GM19193 (cell line): ENCODE measurements around the gene ZNHIT2.

Experiments used
- POLR2A ChIP-seq: IDR thresholded peaks from 4 replicates; pipeline ENCODE4 v1.6.1; 2011; ENCODE audit not compliant: insufficient read depth, insufficient read length; ENCODE audit errors: extremely low read depth

ZNHIT2 gene

DNA sequence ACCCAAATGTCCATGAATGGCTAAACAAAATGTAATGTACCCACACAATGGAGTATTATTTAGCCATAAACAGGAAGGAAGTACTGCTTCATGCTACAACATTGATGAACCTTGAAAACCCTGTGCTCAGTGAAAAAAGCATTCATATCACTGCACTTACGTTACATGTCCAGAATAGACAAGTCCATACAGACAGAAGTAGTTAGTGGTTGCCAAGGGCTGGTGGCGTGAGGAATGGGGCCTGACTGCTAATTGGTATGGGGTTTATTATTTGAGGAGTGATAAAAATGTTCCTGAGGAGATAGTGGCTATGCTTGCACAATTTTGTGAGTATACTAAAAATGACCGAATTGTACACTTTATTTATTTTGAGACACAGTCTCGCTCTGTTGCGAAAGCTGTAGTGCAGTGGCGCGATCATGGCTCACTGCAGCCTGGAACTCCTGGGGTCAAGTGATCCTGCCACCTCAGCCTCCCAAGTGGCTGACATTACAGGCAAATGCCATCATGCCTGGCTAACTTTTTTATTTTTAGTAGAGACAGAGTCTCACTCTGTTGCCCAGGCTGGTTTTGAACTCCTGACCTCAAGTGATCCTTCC, 24.5 kb upstream of the ZNHIT2 start:
- no peak for TF ChIP-seq POLR2A

DNA sequence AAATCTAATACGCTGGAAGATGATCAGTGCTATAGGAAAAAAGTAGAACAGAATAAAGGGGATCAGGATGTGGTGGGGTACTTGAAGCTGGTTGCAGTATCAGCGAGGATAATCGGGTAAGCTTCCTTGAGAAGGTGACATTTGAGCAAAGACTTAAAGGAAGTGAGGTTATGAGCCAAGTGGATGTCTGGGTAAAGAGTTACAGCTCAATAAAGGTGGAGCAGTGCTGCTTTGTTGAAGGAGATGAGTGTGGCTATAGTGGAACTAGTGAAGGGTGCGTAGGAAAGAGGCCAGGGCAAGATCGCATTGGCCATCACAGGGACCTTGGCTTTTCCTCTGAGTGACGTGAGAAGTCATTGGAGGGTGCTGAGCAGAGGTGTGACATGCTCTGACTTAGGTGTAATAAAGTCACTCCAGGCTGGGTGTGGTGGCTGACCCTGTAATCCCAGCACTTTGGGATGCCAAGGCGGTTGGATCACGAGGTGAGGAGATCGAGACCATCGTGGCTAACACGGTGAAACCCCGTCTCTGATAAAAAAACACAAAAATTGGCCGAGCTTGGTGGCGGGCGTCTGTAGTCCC, 19.1 kb upstream of the ZNHIT2 start:
- TF ChIP-seq POLR2A, result no peak

DNA sequence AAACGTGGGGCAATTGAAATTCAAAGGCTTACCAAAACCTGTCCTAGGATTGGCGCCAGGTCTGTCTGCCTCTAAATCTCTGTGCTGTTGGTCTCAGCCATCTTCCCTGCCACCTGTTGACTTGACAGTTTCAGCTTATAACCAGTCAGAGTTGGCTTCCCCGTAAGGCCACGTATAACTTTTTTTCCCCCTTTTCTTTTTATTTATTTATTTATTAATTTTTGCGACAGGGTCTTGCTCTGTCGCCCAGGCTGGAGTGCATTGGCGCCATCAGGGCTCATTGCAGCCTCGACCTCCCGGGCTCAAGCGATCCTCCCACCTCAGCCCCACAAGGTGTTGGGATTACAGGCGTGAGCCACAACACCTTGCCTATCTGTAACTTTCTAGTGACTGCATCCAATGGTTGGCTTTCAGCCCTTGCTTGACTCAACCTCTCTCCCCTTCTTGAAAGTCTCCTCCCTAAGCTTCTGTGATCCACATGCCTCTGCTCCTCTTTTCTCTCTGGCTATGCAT, 18.2 kb upstream of the ZNHIT2 start:
- TF ChIP-seq POLR2A, result no peak

DNA sequence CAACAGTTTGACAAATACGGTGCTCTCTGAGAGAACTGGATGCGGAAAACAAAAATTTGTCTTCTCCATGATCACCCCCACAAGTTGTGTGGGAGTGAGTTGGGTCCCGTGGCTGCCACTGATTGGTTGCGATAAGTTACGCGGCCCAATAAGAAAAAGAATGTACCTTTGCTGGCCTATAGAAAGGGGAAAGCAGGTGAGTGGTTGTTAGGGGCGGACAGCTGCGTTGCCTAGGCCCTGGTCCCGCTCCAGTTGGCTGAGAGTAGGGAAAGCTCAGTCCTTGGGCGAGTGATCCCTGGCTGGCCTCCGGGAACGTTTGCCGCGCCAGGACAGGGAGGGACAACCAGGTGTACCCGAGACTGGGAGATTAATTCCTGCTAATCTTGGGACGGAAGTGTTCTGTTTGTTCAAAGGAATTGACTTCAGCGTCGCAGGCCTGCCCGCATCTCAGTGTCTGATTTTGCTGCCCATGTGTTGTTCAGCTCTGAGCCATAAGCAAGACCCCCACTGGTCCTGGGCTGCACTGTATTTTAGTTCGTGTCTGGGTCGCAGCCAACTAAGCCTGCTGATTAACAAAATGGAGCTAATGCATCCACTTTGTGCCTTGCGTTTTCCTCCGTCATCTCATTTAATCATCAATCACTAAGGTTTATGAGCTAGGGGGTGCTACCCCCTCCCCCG, 17.6 kb upstream of the ZNHIT2 start:
- peak; percentile 55 for TF ChIP-seq POLR2A

DNA sequence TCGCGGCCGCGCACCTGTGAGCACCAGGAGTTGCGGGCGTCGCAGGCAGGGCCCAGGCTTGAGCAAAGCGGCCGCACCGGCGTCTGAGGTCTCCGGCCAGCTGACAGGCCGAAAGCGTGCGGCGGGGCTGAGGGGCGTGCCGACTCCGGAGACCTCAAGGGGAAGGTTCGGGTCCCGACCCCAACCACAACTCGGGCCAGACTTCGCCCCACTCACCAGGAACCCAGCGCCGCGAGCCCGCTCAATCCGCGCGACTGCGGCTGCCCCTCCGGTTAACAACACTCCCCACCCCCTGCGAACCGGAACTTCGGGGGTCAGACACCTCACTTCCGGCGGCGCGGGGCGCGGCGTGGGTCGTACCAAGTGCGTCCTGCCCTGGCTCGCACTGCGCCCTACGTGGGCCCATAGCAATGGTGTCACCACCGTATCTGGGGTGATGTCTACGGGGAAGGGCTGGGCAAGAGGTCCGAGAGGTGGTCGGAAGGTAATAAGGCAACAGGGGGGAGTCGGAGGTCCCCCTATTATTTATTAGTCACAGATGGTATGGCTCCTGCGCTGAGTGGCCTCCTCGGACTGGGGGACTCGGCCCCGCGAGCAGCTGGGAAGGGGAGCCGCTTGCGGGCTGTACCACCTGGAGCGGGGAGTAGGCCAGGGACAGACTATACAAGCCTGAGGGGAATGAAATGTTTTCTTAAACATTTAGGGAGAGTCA, 16.9 kb upstream of the ZNHIT2 start, which contains the start of gene SYVN1:
TSS of gene SYVN1 (minus strand) at position 280 of the 712 bp plus-strand sequence. CDS start 918 bp downstream, outside the sequence.
- peak; percentile 93 for TF ChIP-seq POLR2A

DNA sequence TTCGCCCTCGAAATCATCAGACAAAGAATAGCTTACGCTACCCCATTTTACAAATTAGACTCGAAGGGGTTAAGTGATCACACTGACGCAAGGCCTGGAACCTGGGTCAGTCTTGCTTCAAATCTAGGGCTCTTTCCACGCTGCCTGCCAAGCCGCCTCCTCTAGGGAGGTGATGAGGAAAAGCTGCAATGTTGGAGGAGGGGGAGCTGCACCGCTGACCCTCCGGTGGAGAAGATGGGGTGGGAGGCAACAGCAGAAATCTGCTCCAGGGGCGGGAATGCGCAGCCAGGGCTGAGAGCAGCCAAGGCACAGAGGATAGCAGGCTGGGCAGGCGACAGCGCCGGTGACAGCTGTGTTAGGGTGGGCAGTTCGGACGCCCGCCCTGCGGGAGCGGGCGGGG, 16.2 kb upstream of the ZNHIT2 start:
- no peak for TF ChIP-seq POLR2A

DNA sequence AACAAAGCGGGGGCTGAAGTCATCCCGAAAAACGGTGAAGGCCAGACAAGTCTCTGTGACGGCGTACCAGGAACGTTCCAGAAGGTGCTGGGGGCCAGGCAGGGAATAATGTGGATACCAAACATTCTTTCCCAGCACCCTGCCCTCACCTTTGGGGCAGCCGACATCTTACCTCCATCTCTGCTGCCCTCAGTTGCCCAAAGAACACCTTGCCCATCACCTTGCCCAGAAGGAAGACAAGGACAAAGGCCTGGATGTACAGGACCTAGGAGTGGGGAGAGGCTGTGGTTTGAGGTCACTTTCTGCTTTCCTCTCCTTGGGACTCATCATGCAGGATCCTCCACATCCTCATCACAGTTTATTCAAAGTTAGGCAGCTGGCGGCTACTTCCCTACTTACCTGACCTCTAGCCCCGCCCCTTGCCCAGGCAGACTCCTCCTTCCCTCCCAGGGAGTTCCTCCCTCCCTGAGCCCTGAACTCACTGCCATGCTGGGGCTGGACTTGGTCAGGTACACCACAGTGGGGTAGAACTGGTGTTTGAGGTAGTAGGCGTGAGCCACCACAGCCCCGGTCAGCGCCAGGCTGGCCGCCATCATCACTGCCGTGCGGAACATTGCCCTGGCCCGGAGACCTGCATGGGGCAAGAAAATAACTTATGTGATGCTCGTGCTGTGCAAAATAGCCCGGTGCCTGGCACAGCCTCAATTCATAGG, 15.6 kb upstream of the ZNHIT2 start:
- TF ChIP-seq POLR2A, result peak; percentile 64

DNA sequence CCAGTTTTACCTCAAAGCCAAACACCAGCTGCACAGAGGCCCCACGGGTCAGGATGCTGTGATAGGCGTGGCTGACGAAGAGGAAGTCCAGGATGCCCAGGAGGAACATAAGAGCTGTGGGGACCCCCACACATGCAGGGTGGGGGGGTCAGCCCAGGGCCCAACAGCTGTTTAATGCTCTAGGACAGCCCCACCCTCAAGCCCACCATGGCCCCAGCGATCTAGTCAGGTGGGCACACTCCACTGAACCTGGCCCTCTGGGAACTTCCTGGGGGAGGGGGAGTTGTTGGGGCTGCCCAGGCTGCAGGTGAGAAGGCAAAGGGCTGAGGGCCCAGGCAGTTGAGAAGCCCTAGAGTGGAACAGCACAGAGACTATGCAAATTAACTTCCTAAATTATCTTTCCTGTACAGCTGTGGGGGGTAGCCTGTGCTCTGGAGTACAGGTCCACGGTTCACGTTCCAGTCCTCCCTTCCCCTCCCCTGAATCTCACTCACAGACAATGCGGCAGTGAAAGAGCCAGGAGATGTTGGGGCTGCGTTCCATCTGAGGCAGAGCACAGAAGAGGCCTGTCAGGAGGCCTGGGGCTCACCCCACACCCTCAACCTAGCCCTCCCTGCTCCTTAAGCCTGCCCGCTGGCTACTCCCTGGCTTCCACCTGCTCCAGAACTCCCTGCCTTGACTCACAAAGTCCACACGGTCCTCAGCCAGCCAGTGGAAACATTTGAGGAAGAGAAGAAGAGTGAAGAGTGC, 14.9 kb upstream of the ZNHIT2 start:
- TF ChIP-seq POLR2A, result peak; percentile 78

DNA sequence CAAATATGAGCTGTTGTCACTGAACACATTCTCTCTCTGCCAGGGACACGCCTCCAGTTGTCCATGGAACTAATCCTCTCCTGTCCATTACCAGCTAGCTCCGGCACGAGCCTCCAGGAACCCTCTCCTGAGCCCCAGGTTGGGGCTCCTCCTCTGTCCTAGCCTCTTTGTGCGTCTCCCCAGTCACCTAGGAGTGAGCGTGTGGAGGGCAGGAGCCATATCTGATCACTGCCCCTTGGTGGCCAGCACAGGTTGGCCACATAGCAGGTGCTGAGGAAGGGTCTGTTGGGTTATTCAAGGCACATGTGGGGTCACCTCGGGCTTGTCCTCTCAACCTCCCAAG, 14.4 kb upstream of the ZNHIT2 start:
- no peak for TF ChIP-seq POLR2A

DNA sequence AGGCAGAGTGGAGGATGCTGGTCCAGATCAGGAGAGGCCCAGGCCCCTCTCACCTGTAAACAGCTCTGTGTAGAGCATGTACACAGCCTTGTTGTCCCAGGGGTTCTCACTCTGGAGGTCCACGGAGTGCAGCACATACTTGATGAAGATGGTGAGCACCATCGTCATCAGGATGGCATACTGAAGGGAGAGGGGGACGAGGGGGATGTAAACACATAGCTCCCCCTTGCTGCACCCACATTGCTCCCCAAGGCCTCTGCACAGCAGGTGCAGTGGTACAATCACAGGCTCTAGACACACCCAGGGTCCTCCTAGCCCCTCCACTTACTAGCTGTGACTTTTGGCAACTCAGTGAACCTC, 13.9 kb upstream of the ZNHIT2 start:
- TF ChIP-seq POLR2A, result no peak

DNA sequence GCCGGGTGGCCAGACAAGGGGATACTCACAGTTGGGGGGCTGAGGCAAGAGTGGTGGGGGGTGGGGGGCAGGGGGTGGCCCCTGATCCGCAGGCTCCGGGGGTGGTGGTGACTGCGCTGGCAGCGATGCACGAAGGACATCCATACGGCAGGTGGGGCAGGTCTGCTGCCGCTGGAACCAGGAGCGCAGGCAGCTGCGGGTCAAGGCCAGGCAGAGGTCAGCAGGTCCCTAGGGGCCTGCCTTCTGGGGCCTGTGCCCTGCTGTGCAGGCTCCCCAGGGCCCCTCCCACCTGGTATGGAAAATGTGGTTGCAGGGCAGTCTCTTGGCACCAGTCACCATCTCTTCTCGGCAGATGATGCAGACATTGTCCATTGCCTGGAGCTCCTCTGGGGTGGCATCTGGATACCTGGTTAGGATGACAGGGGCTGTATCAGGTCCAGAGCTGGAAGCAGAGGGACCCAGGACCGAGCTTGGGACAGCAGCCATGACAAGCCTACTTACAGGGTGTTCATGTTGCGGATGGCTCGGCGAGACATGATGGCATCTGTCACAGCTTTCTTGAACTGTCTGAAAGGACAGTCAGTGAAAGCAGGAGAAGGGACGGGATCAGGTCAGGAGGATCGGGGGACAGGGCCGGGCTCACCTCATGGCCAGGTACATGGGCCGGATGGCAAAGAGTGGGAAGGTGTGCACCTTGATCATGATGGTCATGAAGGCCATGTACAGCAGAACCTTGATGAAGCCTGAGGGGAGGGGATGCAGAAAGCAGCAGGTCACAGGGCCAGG, 13.3 kb upstream of the ZNHIT2 start:
- no peak for TF ChIP-seq POLR2A

DNA sequence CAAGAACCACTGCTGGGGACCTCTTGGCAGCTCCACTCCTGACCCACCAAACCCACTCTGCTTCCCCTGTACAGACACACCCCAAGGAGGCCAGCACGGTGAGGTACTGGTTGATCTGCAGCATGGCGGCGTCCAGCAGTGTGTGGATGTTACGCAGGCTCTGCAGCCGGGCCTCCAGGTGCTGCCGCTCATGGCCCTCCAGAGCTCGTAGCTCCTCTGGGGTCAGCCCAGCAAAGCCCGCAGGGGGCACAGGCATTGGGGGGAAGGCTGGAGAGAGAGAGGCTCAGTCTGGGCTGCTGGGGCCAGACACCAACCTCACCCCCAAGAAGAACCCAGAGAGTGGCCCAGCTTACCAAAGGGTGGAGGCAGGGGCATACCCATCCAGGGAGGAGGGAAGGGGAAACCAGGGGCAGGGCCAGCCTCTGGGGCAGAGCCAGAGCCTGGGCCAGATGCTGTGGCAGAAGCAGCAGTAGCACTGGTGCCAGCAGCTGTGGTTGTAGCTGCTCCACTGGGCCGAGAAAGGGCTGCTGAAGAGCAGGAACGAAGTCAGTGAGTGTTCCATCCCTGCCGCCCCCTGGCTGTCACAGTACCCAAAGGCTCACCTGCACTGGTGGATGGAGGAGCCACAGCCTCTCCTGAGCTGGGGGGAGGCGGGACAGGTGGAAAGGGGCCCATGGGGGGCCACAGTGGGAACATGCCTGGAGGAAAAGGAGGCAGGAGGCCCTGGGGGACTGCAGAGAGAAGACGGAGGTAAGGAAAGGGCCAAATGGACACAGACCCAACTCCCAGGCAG, 12.3 kb upstream of the ZNHIT2 start:
- no peak for TF ChIP-seq POLR2A

DNA sequence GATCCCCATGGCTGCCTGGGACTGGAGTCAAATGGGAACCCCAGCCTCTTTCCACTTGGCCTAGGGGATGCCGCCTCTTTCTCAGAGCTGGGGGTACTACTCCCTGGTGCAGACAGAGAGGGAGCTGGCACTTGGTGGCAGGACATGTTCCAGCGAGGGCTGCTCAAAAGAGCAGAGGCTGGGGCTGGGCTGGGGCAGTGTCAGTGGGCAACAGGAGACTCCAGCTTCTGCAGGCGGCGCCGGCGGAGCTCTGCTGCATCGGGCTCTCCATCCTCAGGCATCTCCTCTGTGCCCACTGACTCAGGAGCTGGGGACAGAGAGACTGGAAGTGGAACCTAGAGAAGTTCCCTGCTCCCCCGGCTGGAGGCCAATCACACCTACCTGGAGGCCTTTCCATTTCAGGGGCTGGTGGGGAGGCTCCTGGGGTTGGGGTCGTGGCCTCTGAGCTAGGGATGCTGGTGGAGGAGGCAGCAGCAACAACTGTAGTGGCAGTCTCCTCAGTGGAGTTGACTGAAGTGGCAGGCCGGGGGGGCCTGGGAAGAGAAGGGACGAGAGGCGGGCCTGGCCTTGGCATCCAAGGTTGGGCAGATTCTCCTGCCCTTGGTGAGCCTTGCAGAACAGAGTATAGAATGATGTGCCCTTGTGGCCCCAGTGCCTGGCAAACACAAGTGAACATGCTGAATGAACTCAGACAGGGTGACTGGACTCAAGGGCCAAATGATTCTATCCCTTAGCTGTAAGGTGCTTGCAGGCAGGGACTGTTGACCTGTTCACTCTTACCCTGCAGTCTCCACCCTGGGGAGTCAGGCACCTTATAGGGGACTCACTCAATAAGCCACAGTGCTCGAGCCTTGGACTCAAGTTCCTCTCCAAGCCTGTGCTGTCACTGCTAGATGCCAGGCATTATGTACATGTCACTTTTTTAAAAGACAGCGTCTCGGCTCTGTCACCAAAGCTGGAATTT, 11.0 kb upstream of the ZNHIT2 start:
- peak; percentile 52 for TF ChIP-seq POLR2A
